Spleen (tissue), 11 donors: Measurements from ENCODE around the gene SLC24A3. TPM values are rescaled to one million over a fixed set of nuclear protein-coding genes. Genes with fewer than 3 reads are reported as not detected.

Experiments used
- DNase-seq: peaks from one replicate; pipeline ENCODE4 v3.0.0-alpha.2; 2020
- H3K27ac ChIP-seq, 8 donors: fragments of 200-600 bp; sonication (generic) in 7 of 8; 1 replicate in 4 of 8; 2 replicates in 4 of 8; pipeline versions ENCODE4 v1.5.0 to v1.8.0; 2016 to 2021; ENCODE audit warnings: inconsistent platforms in 4 of 8, mild to moderate bottlenecking in 4 of 8, moderate library complexity in 1 of 8
- H3K27me3 ChIP-seq, 7 donors: fragments of 200-600 bp; sonication (generic) in 6 of 7; replicated peaks in 1 of 7; 1 replicate in 4 of 7; 2 replicates in 3 of 7; pipeline versions ENCODE4 v1.5.0 to v1.8.0; 2016 to 2021; ENCODE audit warnings: inconsistent platforms in 3 of 7, mild to moderate bottlenecking in 1 of 7
- H3K36me3 ChIP-seq, 6 donors: fragments of 200-600 bp; sonication (generic) in 5 of 6; 1 replicate in 4 of 6; 2 replicates in 2 of 6; pipeline versions ENCODE4 v1.5.0 to v1.8.0; 2016 to 2021; ENCODE audit warnings: inconsistent platforms in 2 of 6
- H3K4me1 ChIP-seq, 6 donors: fragments of 200-600 bp; sonication (generic) in 5 of 6; 1 replicate in 3 of 6; 2 replicates in 3 of 6; pipeline versions ENCODE4 v1.5.0 to v1.8.0; 2016 to 2021; ENCODE audit warnings: inconsistent platforms in 3 of 6
- H3K4me3 ChIP-seq, 8 donors: fragments of 200-600 bp; sonication (generic) in 7 of 8; 1 replicate in 4 of 8; 2 replicates in 4 of 8; pipeline versions ENCODE4 v1.5.0 to v1.8.0; 2016 to 2021; ENCODE audit warnings: inconsistent platforms in 4 of 8, mild to moderate bottlenecking in 4 of 8, moderate library complexity in 2 of 8
- H3K9me3 ChIP-seq, 8 donors: fragments of 200-600 bp; sonication (generic) in 7 of 8; 1 replicate in 4 of 8; 2 replicates in 4 of 8; pipeline versions ENCODE4 v1.5.0 to v1.8.0; 2016 to 2021; ENCODE audit warnings: inconsistent platforms in 4 of 8
- CTCF ChIP-seq, 11 experiments: fragments of 200-600 bp in 7 of 11; fragments of 450-650 bp in 4 of 11; sonication (generic) in 4 of 11; IDR thresholded peaks in 8 of 11; conservative IDR thresholded peaks in 3 of 11; 1 replicate in 7 of 11; 2 replicates in 4 of 11; pipeline versions ENCODE4 v1.4.0 to v1.8.0; 2016 to 2021; ENCODE audit warnings: antibody characterized with exemption in 11 of 11, inconsistent platforms in 4 of 11, mild to moderate bottlenecking in 1 of 11
- POLR2A ChIP-seq, 3 donors: fragments of 450-650 bp; IDR thresholded peaks; one replicate each; pipeline ENCODE4 v1.5.1; 2017; ENCODE audit warnings: antibody characterized with exemption in 3 of 3, mild to moderate bottlenecking in 1 of 3
- POLR2AphosphoS5 ChIP-seq, 3 donors: sonication (generic); formaldehyde crosslinking; IDR thresholded peaks; one replicate each; pipeline ENCODE4 v1.5.1; 2017; ENCODE audit warnings: antibody characterized with exemption in 3 of 3
- WGBS, 5 donors: extraction: QIAGEN DNeasy Blood & Tissue Kit in 3 of 5; methylation state at CpG; one replicate each; pipeline versions ENCODE4 v1.1.5 to v1.1.7; 2013 to 2018; 5-methylcytosine and 5-hydroxymethylcytosine counted together
- intact Hi-C: fragments of 100-400 bp; cut with DNase I; formaldehyde crosslinking; loops from one replicate; pipeline ENCODE4 v1.15.0; 2023; ENCODE audit warnings: low total_unique reads
- polyA plus RNA-seq, 3 donors: library from polyadenylated mRNA; stranded (reverse); fragments of 200-250 nt; gene quantifications; one replicate each; pipeline ENCODE4 v1.2.1, GENCODE V29; 2013
- total RNA-seq, 7 donors: library from RNA; depleted of rRNA in 3 of 7; stranded (reverse); fragments of >200 nt in 3 of 7; fragmentation: NEBNext Ultra II Directional in 4 of 7; extraction: Animal tissue kit (Norgen Biotek cat#: 25700) in 4 of 7; gene quantifications; one replicate each; pipeline versions ENCODE4 v1.1.0 to v1.2.1, GENCODE V29; 2016 to 2021
- donor health status: healthy with polysubstance abuse.
- donor health status: DM: no; HTN: no; CAD: no; lungs with moderate emphysema.
- donor health status: DM: no; HTN: no; CAD: no.
- donor health status: Bipolar disorder and iron deficiency.
- donor health status: healthy.
- donor health status: DM: no; HTN: no; CAD: no.
- donor health status: DM: yes; HTN: yes; CAD: no.

SLC24A3 gene
- total and polyA plus RNA-seq, 10 donors = 0.37 to 3.9 (median 2.6) TPM

DNA sequence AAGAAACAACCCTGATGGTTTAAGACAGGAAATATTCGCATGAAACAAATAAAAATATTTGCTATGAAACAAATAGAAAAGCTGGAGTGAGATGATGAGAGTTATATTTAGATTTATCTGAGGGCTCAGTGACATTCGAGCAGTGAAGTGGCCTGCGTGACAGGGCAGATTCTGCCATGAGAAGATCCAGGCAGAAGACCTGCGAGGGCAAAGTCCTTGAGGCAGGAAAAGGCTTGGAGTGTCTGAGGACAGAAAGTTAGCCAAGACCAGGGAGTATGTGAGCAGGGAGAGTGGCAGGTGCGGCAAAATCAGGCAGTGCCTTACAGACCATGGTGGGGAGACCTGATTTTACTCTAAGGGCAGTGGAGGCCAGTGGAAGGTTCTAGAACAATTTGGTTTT is 478.7 kb downstream of the SLC24A3 start:
- H3K4me1 ChIP-seq = peaks cover 0 to 26% (median 14%) of the 10 kb centered on the region in 6 donors
- H3K4me3 ChIP-seq = no peak overlapping the region
- DNase-seq = no peak
- 74 to 88% (median 85%) methylated on average over 5 of the region's 5 CpGs for WGBS, 5 donors
- H3K27me3 ChIP-seq = no peaks in the 10 kb centered on the region
- TF ChIP-seq POLR2AphosphoS5 (IDR thresholded peaks at IDR 0.05) (no peak), CTCF (IDR thresholded peaks at IDR 0.05 in 8 of 11, conservative IDR thresholded peaks at IDR 0.05 in 3 of 11) (no peak), POLR2A (IDR thresholded peaks at IDR 0.05) (no peak)
- no peaks in the 10 kb centered on the region for H3K9me3 ChIP-seq
- H3K27ac ChIP-seq = peak overlapping the region in 1 of 8 donors; percentile 9
- intact Hi-C loops = loop anchor here (10.0 kb wide), 1 partner anchor 304 kb away; no protein-coding TSS in a partner anchor
- no peaks in the 10 kb centered on the region for H3K36me3 ChIP-seq

DNA sequence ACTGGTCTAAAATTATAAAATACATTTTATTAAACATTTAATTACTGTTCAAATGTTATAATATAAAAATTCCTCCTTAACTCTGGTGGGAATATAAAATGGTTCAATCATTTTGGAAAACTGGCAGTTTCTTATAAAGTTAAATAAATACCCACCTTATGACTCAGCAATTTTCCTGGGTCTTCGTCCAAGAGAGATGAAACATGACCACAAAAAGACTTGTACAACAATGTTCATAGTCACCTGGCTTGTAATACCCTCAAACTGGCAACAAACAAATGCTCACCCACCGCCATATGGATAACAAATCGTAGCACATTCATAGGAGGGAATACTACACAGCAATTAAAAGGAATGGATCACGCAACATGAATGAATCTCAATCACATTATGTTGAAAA is 479.7 kb downstream of the SLC24A3 start:
- Histone ChIP-seq H3K27ac (no peak overlapping the region), H3K36me3 (no peaks in the 10 kb centered on the region), H3K27me3 (no peaks in the 10 kb centered on the region), H3K4me3 (no peak overlapping the region), H3K4me1 (peaks cover 0 to 26% (median 14%) of the 10 kb centered on the region in 6 donors), H3K9me3 (no peaks in the 10 kb centered on the region)
- intact Hi-C loops = loop anchor here (10.0 kb wide), 1 partner anchor 303 kb away; no protein-coding TSS in a partner anchor
- WGBS, 5 donors = 72 to 80% (median 75%) methylated on average over 4 of the region's 4 CpGs
- no peak for DNase-seq
- no peak for TF ChIP-seq POLR2A (IDR thresholded peaks at IDR 0.05)

- WGBS, 5 donors = 6 to 7% (median 6%) methylated on average over 15 of the region's 15 CpGs
- intact Hi-C loops = loop anchor here (10.0 kb wide), 1 partner anchor 302 kb away; no protein-coding TSS in a partner anchor
- H3K9me3 ChIP-seq = no peaks in the 10 kb centered on the region
- H3K27ac ChIP-seq = no peak overlapping the region
- no peak overlapping the region for H3K4me3 ChIP-seq
- H3K4me1 ChIP-seq = peaks cover 0 to 26% (median 14%) of the 10 kb centered on the region in 6 donors
- DNase-seq = peak; percentile 87
- H3K36me3 ChIP-seq = no peaks in the 10 kb centered on the region
- H3K27me3 ChIP-seq = no peaks in the 10 kb centered on the region
- peak; percentile 36 to 91 (median 84) for TF ChIP-seq CTCF (IDR thresholded peaks at IDR 0.05 in 8 of 11, conservative IDR thresholded peaks at IDR 0.05 in 3 of 11)
- no peak for TF ChIP-seq POLR2AphosphoS5 (IDR thresholded peaks at IDR 0.05)
- no peak for TF ChIP-seq POLR2A (IDR thresholded peaks at IDR 0.05)
These were observed 480.3 kb downstream of the SLC24A3 start for GRCh38 chr20:19692685-19693119.

GRCh38 chr20:19693508-19693907 is 481.1 kb downstream of the SLC24A3 start:
- 87 to 93% (median 89%) methylated on average over 6 to 8 of the region's 8 CpGs for WGBS, 5 donors
- no peaks in the 10 kb centered on the region for H3K36me3 ChIP-seq
- no peaks in the 10 kb centered on the region for H3K27me3 ChIP-seq
- peaks cover 0 to 26% (median 14%) of the 10 kb centered on the region in 6 donors for H3K4me1 ChIP-seq
- H3K9me3 ChIP-seq = no peaks in the 10 kb centered on the region
- no peak overlapping the region for H3K27ac ChIP-seq
- intact Hi-C loops = loop anchor here (10.0 kb wide), 1 partner anchor 301 kb away; no protein-coding TSS in a partner anchor
- no peak for TF ChIP-seq CTCF (IDR thresholded peaks at IDR 0.05 in 8 of 11, conservative IDR thresholded peaks at IDR 0.05 in 3 of 11)
- TF ChIP-seq POLR2A (IDR thresholded peaks at IDR 0.05) = no peak
- no peak for TF ChIP-seq POLR2AphosphoS5 (IDR thresholded peaks at IDR 0.05)
- DNase-seq = no peak
- H3K4me3 ChIP-seq = no peak overlapping the region
